Measurements from ENCODE around the gene NPIPA5.
"Not testable (repeated sequence)": the region's sequence is repeated elsewhere in the genome, so short reads cannot be mapped to it uniquely, and the experiment has no call there.

The NPIPA5 gene

DNA sequence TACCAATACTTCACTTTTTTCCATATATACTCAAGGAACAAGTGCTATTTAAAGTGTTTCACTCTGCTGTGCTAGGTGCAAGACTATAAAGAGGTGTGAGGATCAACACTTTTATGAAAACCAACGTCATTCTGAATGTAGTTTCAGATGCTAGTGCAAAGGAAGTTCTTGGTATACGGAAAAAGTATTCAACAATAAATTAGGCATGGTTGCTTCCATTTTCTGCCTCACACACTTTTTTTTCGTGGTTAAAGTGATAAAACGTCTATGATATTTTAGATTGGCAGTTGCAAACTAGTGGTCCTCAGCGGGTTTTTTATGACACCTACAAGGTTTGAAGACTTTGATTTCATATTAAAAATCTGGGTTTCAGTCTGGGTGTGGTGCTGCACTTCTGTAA, 11.8 kb upstream of the NPIPA5 start:
- not testable (repeated sequence) for DNase-seq (ENCODE audit: low read depth)

GRCh38 chr16:15388060-15388459, 10.0 kb upstream of the NPIPA5 start:
- DNase-seq (ENCODE audit: low read depth): not testable (repeated sequence)

DNA sequence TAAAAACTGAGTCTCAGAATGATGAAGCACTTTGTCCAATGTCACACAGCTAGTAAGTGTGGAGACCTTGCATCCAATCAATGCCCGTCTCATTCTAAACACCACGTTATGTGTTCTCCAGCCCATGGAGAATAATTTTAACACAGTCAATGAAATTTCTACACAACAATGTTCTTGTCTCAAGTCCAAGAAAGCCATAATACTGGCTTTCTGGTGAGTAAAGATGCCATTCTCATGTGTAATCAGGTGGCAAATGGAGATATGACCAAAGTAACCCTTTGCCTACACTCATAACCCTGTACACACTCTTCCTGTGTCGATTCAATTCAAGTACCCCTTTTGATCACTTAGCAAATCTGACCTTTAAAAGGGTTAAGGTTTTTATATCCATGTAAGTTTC, 4.7 kb upstream of the NPIPA5 start:
- DNase-seq (ENCODE audit: low read depth): not testable (repeated sequence)

DNA sequence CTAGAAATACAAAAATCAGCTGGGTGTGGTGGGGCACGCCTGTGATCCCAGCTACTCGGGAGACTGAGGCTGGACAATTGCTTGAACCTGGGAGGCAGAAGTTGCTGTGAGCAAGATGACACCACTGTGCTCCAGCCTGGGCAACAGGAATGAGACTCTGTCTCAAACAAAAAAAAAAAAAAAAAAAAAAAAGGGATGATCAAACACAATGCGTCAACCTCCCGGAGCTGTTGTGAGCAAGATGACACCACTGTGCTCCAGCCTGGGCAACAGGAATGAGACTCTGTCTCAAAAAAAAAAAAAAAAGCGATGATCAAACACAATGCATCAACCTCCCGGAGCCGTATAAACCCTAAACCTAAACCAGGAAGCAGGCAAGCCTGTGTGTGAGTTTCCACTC, 20.6 kb downstream of the NPIPA5 start:
- DNase-seq (ENCODE audit: low read depth): not testable (repeated sequence)

DNA sequence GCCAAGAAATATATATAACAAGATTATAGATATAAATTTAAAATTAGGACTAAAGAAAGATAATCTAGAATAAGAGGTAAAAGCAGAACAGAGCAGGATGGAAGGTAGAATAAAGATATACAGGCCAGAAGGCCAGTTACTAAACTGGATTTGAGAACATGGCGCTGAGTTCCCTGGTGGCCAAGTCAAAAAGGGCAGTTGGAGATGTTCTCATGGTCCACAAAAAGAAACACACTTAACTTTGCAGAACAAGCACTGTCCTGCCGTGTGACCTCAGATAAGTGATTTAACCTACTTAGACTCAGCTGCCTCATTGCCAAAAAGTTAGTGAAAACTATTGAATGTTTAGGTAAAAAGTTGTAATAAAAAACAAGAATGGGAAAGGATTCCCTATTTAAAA, 23.2 kb downstream of the NPIPA5 start:
- DNase-seq (ENCODE audit: low read depth): not testable (repeated sequence)

- DNase-seq (ENCODE audit: low read depth): not testable (repeated sequence)
These were observed 25.2 kb downstream of the NPIPA5 start for GRCh38 chr16:15352852-15353251.

DNA sequence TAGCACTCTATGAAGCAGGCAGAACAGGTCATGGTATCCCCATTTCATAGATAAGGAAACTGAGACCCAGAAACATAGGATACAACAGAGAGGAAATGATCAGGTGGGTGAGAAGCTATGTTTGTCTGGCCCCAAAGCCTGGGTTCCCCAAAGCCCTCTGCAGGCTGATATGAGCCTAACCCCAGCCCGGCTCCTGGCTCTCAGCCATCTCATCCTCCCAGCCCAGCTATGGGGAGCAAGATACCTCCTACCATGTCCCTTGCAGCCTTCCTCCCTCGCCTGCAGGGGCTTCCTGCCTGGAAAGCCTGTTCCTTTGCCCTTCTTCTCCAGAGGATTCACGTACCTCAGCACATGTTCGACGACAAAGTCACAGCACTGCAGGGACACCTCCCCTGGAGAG, 26.3 kb downstream of the NPIPA5 start:
- DNase-seq (ENCODE audit: low read depth): not testable (repeated sequence)

GRCh38 chr16:15351251-15351650, 26.8 kb downstream of the NPIPA5 start:
- DNase-seq (ENCODE audit: low read depth): not testable (repeated sequence)

- not testable (repeated sequence) for DNase-seq (ENCODE audit: low read depth)
These were observed 29.4 kb downstream of the NPIPA5 start for GRCh38 chr16:15348721-15349120.

GRCh38 chr16:15342337-15342736, 35.8 kb downstream of the NPIPA5 start:
- not testable (repeated sequence) for DNase-seq (ENCODE audit: low read depth)

DNA sequence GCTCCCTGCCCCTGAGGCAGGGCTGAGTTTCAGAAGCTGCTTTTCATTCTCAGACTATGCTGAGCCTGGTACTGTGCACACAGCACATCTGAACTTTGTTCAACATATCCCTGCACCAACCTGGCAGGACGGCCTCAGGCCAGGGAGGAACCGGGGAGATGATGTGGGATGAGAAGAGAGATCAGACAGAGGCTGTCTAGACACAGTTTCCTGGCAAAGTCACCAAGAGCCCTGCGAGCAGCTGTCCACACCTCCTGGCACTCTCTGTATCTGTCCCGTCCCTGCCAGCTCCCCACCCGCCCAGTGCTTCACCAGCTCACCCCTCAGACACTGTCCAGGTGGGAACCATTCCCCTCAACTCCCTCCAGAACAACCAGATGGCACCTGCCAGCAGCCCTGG, 39.1 kb downstream of the NPIPA5 start:
- not testable (repeated sequence) for DNase-seq (ENCODE audit: low read depth)

- not testable (repeated sequence) for DNase-seq (ENCODE audit: low read depth)
These were observed 40.0 kb downstream of the NPIPA5 start for GRCh38 chr16:15337974-15338605.

- not testable (repeated sequence) for DNase-seq (ENCODE audit: low read depth)
These were observed 42.5 kb downstream of the NPIPA5 start for GRCh38 chr16:15335609-15336008.

DNA sequence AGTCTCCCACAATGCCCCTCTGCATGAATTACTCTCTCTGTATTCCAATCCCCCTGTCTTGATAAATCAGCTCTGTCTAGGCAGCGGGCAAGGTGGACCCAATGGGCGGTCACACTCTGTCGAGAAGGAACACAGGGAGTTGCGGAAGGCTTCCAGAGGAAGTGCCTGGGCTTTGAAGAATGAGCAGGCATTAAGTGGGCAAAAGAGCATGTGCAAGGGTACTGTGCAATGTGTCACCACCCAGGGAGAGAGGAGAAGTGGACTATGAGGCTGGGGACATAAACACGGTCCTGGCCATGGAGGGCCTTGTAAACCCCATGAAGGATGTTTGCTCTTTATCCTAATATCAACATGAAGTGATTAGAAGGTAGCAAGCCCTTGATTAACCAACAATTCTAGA, 44.1 kb downstream of the NPIPA5 start:
- not testable (repeated sequence) for DNase-seq (ENCODE audit: low read depth)

- DNase-seq (ENCODE audit: low read depth): not testable (repeated sequence)
These were observed 47.1 kb downstream of the NPIPA5 start for GRCh38 chr16:15330978-15331377.

DNA sequence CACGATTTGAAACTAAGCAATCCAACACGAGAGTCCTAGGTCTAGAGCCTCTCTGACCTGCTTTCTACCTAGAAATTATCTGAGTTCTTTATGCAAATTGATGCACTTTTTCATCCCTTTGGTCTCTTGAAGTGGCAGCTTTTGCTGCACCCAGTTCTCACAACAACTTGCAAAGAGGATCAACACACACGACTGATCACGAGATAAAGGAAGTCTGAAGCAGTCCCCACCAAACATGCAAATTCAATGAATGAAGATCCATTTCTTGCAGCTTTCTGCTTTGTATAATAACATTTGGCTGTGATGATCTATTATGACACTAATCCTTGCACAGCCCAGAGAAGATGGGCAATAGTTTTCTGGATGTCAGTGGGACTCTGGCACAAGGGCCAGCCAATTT, 53.1 kb downstream of the NPIPA5 start:
- DNase-seq (ENCODE audit: low read depth): not testable (repeated sequence)

GRCh38 chr16:15323373-15323772, 54.7 kb downstream of the NPIPA5 start:
- DNase-seq (ENCODE audit: low read depth): not testable (repeated sequence)

DNA sequence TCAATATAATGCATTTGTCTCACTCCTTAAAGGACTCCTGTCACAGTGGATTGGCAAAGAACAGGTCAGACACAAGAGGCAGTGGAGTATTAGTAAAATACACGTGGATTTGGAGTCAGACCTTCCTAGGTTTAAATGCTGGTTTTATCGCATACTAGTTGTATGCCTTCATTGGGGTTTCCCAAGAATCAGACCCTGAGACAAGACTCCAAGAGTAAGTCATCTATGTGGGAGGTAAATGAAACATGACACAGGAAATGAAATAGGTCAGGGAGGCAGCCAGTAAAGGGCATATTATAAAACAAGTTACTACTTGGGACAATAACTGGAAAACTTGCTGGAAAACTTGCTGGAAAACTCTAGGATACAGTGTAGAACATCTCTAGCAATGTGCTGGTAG, 56.9 kb downstream of the NPIPA5 start:
- DNase-seq (ENCODE audit: low read depth): not testable (repeated sequence)

DNA sequence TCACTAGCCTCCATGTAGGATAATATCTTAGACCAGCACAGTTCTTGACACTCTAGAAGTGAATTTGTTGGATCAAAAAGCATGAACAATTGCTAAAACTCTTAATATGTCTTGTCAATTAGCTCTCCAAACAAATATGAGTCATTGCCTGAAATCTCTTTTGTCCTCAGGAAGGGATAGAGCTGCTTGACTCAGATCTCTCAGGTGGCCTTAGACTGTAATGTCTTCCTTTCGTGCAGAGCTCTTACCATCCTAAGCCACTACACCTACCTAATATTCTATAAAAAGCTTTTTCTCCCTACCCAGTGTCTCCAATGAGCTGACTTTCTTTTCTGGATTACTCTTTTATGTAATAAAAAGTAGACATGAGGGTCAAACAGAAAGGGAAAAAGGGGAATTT, 63.5 kb downstream of the NPIPA5 start:
- DNase-seq (ENCODE audit: low read depth): not testable (repeated sequence)
